SKM-1 (cell line): ENCODE results near the gene PCBP4.

Source experiments
- DNase-seq: peaks from one replicate; lab custom pipeline; 2025; ENCODE audit not compliant: unreplicated experiment; lab: John Stamatoyannopoulos, UW

The PCBP4 gene

GRCh38 chr3:51967384-51968169, at the start of gene PCBP4:
Gene PCBP4 (minus strand): TSS chr3:51967454. CDS start chr3:51961240, 6,214 bp downstream.
- DNase-seq: no peak

GRCh38 chr3:52015438-52016228, 48.4 kb upstream of the PCBP4 start:
- no peak for DNase-seq

GRCh38 chr3:52014613-52015012, 47.4 kb upstream of the PCBP4 start:
- no peak for DNase-seq

- DNase-seq: no peak
These were observed 46.7 kb upstream of the PCBP4 start for GRCh38 chr3:52013802-52014598.

- no peak for DNase-seq
These were observed 45.4 kb upstream of the PCBP4 start for GRCh38 chr3:52012699-52013098.

GRCh38 chr3:52010431-52010830, 43.2 kb upstream of the PCBP4 start:
- no peak for DNase-seq

GRCh38 chr3:52007291-52007690, 40.0 kb upstream of the PCBP4 start:
- DNase-seq: no peak

- no peak for DNase-seq
These were observed 39.5 kb upstream of the PCBP4 start for GRCh38 chr3:52006820-52007133.

- peak; percentile 54 for DNase-seq
These were observed 39.0 kb upstream of the PCBP4 start for GRCh38 chr3:52006017-52006819.

GRCh38 chr3:52005571-52005986, 38.3 kb upstream of the PCBP4 start:
- no peak for DNase-seq

- no peak for DNase-seq
These were observed 37.7 kb upstream of the PCBP4 start for GRCh38 chr3:52004906-52005395.

GRCh38 chr3:52004163-52004787, 37.0 kb upstream of the PCBP4 start:
- no peak for DNase-seq

- DNase-seq: no peak
These were observed 35.5 kb upstream of the PCBP4 start for GRCh38 chr3:52002748-52003147.

GRCh38 chr3:52001443-52001974, 34.3 kb upstream of the PCBP4 start:
- DNase-seq: peak; percentile 35

GRCh38 chr3:51999846-52000245, 32.6 kb upstream of the PCBP4 start:
- no peak for DNase-seq

GRCh38 chr3:51998774-51999173, 31.5 kb upstream of the PCBP4 start:
- peak; percentile 21 for DNase-seq

GRCh38 chr3:51997935-51998596, 30.8 kb upstream of the PCBP4 start:
- no peak for DNase-seq

- DNase-seq: no peak
These were observed 29.9 kb upstream of the PCBP4 start for GRCh38 chr3:51997172-51997571.
